ENCODE data around the gene EMILIN1. TPM values are rescaled to one million over a fixed set of nuclear protein-coding genes. Genes with fewer than 3 reads are reported as not detected.

EMILIN1 gene
- total RNA-seq, 1 experiment from 2014 or later = 0.19 TPM

GRCh38 chr2:27077231-27077630 lies 1.2 kb upstream of the EMILIN1 start:
- DNase-seq = no peak
- TF ChIP-seq CTCF (IDR thresholded peaks at IDR 0.05; ENCODE audit: unreplicated experiment) = no peak
- Mint-ChIP-seq H3K36me3 (ENCODE audit: insufficient read depth, unreplicated experiment) (peaks cover 9% of the 10 kb centered on the region), H3K4me3 (ENCODE audit: low read depth, unreplicated experiment) (no peak overlapping the region), H3K27me3 (ENCODE audit: unreplicated experiment) (peaks cover 60% of the 10 kb centered on the region), H3K4me1 (ENCODE audit: low read depth, unreplicated experiment) (peaks cover 13% of the 10 kb centered on the region), H3K9me3 (ENCODE audit: low read depth, unreplicated experiment) (no peaks in the 10 kb centered on the region), H3K27ac (ENCODE audit: unreplicated experiment) (no peak overlapping the region)
- intact Hi-C loops (cut with micrococcal nuclease; ENCODE audit: unreplicated experiment) = no loop called here
- no TSS peak for BruUV-seq (replicated peaks)
- CTCF ChIA-PET = no interaction called here

GRCh38 chr2:27079233-27080139 lies 1.1 kb downstream of the EMILIN1 start:
- Mint-ChIP-seq H3K9me3 (ENCODE audit: low read depth, unreplicated experiment) (no peaks in the 10 kb centered on the region), H3K36me3 (ENCODE audit: insufficient read depth, unreplicated experiment) (peaks cover 5% of the 10 kb centered on the region), H3K4me1 (ENCODE audit: low read depth, unreplicated experiment) (peaks cover 13% of the 10 kb centered on the region), H3K4me3 (ENCODE audit: low read depth, unreplicated experiment) (no peak overlapping the region), H3K27me3 (ENCODE audit: unreplicated experiment) (peaks cover 47% of the 10 kb centered on the region), H3K27ac (ENCODE audit: unreplicated experiment) (no peak overlapping the region)
- TF ChIP-seq CTCF (IDR thresholded peaks at IDR 0.05; ENCODE audit: unreplicated experiment) = no peak
- no TSS peak for BruUV-seq (replicated peaks)
- CTCF ChIA-PET = no interaction called here
- intact Hi-C loops (cut with micrococcal nuclease; ENCODE audit: unreplicated experiment) = no loop called here
- DNase-seq = no peak

- Mint-ChIP-seq H3K36me3 (ENCODE audit: insufficient read depth, unreplicated experiment) (peaks cover 5% of the 10 kb centered on the region), H3K27ac (ENCODE audit: unreplicated experiment) (no peak overlapping the region), H3K9me3 (ENCODE audit: low read depth, unreplicated experiment) (no peaks in the 10 kb centered on the region), H3K4me1 (ENCODE audit: low read depth, unreplicated experiment) (peaks cover 13% of the 10 kb centered on the region), H3K27me3 (ENCODE audit: unreplicated experiment) (peaks cover 41% of the 10 kb centered on the region), H3K4me3 (ENCODE audit: low read depth, unreplicated experiment) (no peak overlapping the region)
- CTCF ChIA-PET = no interaction called here
- intact Hi-C loops (cut with micrococcal nuclease; ENCODE audit: unreplicated experiment) = no loop called here
- no peak for TF ChIP-seq CTCF (IDR thresholded peaks at IDR 0.05; ENCODE audit: unreplicated experiment)
- BruUV-seq (replicated peaks) = no TSS peak
- DNase-seq = no peak
Measured at GRCh38 chr2:27080140-27080469, 1.7 kb downstream of the EMILIN1 start.

- CTCF ChIA-PET = interaction anchor here (0.7 to 1.0 kb wide), 3 partner anchors 8 to 199 kb away, joined by 3 to 4 read pairs (median 3); no protein-coding TSS in a partner anchor
- DNase-seq = no peak
- Mint-ChIP-seq H3K4me1 (ENCODE audit: low read depth, unreplicated experiment) (peaks cover 13% of the 10 kb centered on the region), H3K27me3 (ENCODE audit: unreplicated experiment) (peaks cover 36% of the 10 kb centered on the region), H3K27ac (ENCODE audit: unreplicated experiment) (no peak overlapping the region), H3K9me3 (ENCODE audit: low read depth, unreplicated experiment) (no peaks in the 10 kb centered on the region), H3K36me3 (ENCODE audit: insufficient read depth, unreplicated experiment) (peaks cover 7% of the 10 kb centered on the region), H3K4me3 (ENCODE audit: low read depth, unreplicated experiment) (no peak overlapping the region)
- no TSS peak for BruUV-seq (replicated peaks)
- no peak for TF ChIP-seq CTCF (IDR thresholded peaks at IDR 0.05; ENCODE audit: unreplicated experiment)
- intact Hi-C loops (cut with micrococcal nuclease; ENCODE audit: unreplicated experiment) = no loop called here
Measured at GRCh38 chr2:27080603-27080936, 2.2 kb downstream of the EMILIN1 start.
